WERI-Rb-1 (cell line): ENCODE measurements around the gene ANLN.

Experiments used
- DNase-seq: peaks from one replicate; pipeline ENCODE4 v3.0.0-alpha.2; 2020
- H3K27ac ChIP-seq: fragments of 250-450 bp; sonication (Bioruptor Pico); 2 replicates; pipeline ENCODE4 v1.5.1; 2020; ENCODE audit warnings: mild to moderate bottlenecking, moderate library complexity
- H3K27me3 ChIP-seq: fragments of 250-450 bp; sonication (Bioruptor Pico); 2 replicates; pipeline ENCODE4 v1.5.1; 2021; ENCODE audit warnings: mild to moderate bottlenecking, low read depth, moderate library complexity; ENCODE audit not compliant: insufficient read depth, severe bottlenecking
- H3K36me3 ChIP-seq: fragments of 250-450 bp; sonication (Bioruptor Pico); 2 replicates; pipeline ENCODE4 v1.5.1; 2020; ENCODE audit warnings: mild to moderate bottlenecking, moderate library complexity
- H3K4me3 ChIP-seq: 2 replicates; pipeline ENCODE4 v1.5.1; 2011; ENCODE audit warnings: low read depth, mild to moderate bottlenecking, control low read depth, low read length
- H3K9me3 ChIP-seq: fragments of 250-450 bp; sonication (Bioruptor Pico); 2 replicates; pipeline ENCODE4 v1.5.1; 2021; ENCODE audit warnings: mild to moderate bottlenecking, moderate library complexity; ENCODE audit not compliant: severe bottlenecking
- TF ChIP-seq, protein P1 (sequence below): IDR thresholded peaks from 2 replicates; pipeline ENCODE4 v1.5.1; 2011; ENCODE audit warnings: low read depth, mild to moderate bottlenecking, control low read depth, inconsistent platforms, low read length

The ANLN gene

DNA sequence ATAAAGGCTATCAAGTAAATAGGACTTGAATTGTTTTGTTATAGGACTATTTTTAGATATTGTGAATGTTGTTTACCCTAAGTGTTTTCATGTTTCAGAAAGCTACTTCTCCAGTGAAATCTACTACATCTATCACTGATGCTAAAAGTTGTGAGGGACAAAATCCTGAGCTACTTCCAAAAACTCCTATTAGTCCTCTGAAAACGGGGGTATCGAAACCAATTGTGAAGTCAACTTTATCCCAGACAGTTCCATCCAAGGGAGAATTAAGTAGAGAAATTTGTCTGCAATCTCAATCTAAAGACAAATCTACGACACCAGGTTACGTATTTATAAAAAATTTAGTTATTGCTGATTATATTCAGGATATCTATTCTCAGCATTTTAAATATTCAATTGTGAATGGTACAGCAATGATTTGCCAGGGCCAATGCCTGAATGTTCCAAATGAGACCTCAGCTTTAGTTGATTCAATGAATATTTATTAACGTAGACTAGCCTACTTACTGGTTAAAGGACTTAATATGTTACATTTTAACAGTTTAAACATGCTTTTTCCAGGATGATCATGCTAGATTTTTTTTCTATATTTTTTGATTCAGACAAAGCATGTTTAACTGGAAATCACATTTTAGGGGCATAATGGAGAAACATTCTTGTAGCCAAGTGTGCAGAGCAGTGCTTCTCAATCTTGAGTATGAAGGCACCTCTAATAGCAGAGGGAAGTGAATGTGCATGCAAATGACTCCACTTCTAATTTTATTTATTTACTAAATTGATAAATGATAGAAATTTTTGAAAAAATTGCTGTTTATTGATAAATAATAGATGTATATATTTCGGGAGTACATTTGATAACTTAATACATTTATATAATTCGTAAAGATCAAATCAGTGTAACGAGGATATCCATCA lies 18.2 kb downstream of the ANLN start:
- TF ChIP-seq, protein P1, sequence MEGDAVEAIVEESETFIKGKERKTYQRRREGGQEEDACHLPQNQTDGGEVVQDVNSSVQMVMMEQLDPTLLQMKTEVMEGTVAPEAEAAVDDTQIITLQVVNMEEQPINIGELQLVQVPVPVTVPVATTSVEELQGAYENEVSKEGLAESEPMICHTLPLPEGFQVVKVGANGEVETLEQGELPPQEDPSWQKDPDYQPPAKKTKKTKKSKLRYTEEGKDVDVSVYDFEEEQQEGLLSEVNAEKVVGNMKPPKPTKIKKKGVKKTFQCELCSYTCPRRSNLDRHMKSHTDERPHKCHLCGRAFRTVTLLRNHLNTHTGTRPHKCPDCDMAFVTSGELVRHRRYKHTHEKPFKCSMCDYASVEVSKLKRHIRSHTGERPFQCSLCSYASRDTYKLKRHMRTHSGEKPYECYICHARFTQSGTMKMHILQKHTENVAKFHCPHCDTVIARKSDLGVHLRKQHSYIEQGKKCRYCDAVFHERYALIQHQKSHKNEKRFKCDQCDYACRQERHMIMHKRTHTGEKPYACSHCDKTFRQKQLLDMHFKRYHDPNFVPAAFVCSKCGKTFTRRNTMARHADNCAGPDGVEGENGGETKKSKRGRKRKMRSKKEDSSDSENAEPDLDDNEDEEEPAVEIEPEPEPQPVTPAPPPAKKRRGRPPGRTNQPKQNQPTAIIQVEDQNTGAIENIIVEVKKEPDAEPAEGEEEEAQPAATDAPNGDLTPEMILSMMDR, result no peak
- H3K4me3 ChIP-seq, result no peak overlapping the region
- no peak for DNase-seq
- H3K36me3 ChIP-seq, result peaks cover 89% of the 10 kb centered on the region
- no peaks in the 10 kb centered on the region for H3K9me3 ChIP-seq
- no peak overlapping the region for H3K27ac ChIP-seq
- H3K27me3 ChIP-seq, result no peaks in the 10 kb centered on the region

DNA sequence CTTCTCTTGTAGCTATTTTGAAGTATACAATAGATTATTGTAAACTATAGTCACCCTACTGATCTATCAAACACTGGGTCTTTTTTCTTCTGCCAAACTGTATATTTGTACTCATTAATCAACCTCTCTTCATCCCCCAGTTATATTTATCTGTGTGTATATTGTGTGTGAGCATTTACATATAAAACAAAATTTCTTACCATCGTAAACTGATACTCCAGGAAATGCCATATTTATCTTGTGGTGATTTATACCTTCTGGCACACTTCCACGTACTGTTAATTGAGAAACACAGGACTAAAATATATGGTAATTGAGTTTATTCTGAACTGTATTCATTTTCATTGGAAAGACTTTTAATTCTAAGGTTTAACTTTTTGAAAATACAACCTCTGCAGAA lies 18.9 kb downstream of the ANLN start:
- no peak for DNase-seq
- no peak overlapping the region for H3K4me3 ChIP-seq
- H3K36me3 ChIP-seq, result peaks cover 87% of the 10 kb centered on the region
- TF ChIP-seq, protein P1, result no peak
- no peaks in the 10 kb centered on the region for H3K9me3 ChIP-seq
- no peaks in the 10 kb centered on the region for H3K27me3 ChIP-seq
- H3K27ac ChIP-seq, result no peak overlapping the region

DNA sequence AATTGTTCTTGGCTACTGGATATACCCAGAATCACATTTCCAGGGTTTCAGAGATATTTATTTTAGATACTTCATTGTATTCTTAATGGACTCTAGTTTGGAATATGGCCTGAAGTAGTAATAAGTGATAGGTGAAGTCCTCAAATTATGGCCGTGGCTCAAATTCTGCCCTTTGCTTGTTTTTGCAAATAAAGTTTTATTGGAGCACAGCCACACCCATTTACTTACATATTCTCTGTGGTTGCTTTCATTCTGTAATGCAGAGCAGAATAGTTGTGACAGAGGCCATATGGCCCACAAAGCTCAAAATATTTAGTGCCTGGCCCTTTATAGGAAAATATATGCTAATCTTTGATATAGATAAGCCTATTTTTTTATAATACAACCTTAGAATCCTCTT lies 19.5 kb downstream of the ANLN start:
- no peak for DNase-seq
- Histone ChIP-seq H3K27me3 (no peaks in the 10 kb centered on the region), H3K9me3 (no peaks in the 10 kb centered on the region), H3K36me3 (peaks cover 87% of the 10 kb centered on the region), H3K27ac (no peak overlapping the region), H3K4me3 (no peak overlapping the region)
- TF ChIP-seq, protein P1, result no peak

DNA sequence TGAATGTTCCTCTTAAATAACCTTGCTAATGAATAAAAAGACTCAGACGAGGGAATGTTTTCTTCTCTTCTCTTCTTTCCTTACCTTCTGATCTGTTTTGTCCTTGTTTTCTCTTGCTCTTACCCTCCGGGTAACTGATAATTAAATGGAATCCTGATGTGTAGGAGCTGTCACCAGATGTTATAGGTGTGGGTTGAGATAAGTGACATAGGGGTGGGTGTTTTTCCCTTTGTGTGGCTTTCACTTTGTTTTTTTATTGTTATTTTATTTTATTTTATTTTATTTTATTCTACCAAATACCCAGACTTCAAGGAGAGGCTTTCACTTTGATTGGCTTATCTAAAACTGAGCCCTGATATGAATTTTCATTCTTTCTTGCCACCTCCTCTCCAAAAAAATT lies 25.5 kb downstream of the ANLN start:
- no peak overlapping the region for H3K27ac ChIP-seq
- no peaks in the 10 kb centered on the region for H3K27me3 ChIP-seq
- H3K36me3 ChIP-seq, result peaks cover 87% of the 10 kb centered on the region
- TF ChIP-seq, protein P1, result no peak
- H3K4me3 ChIP-seq, result no peak overlapping the region
- no peaks in the 10 kb centered on the region for H3K9me3 ChIP-seq
- DNase-seq, result no peak

DNA sequence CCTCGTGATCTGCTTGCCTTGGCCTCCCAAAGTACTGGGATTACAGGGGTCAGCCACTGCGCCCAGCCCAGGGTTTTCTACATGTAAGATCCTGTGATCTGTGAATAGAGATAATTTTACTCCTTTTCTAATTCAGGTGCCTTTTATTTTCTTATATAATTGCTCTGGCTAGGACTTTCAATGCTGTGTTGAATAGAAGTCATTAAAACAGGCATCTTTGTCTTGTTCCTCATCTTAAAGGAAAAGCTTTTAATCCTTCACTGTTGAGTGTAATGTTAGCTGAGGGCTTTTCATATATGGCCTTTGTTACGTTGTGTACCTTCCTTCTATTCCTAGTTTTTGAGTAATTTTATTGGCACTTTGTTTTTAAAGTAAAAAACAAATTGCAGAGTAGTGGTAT lies 26.6 kb downstream of the ANLN start:
- no peaks in the 10 kb centered on the region for H3K9me3 ChIP-seq
- H3K36me3 ChIP-seq, result peaks cover 85% of the 10 kb centered on the region
- H3K27ac ChIP-seq, result no peak overlapping the region
- TF ChIP-seq, protein P1, result no peak
- DNase-seq, result no peak
- no peaks in the 10 kb centered on the region for H3K27me3 ChIP-seq
- no peak overlapping the region for H3K4me3 ChIP-seq
